Progenitor cell of endocrine pancreas (in vitro differentiated cells): ENCODE measurements around the gene DOK5. TPM values are rescaled to one million over a fixed set of nuclear protein-coding genes. Genes with fewer than 3 reads are reported as not detected.
A peak's percentile ranks its signal among the peaks of the same experiment; 100 is the strongest.

ENCODE experiments used
- DNase-seq: peaks from one replicate; pipeline ENCODE4 v3.0.0; 2021; ENCODE audit warnings: low spot score; ENCODE audit not compliant: unreplicated experiment
- H3K27ac Mint-ChIP-seq: 2 replicates; pipeline ENCODE4 v1.8.0; 2021; ENCODE audit warnings: mild to moderate bottlenecking, moderate library complexity, mixed read lengths
- H3K27me3 Mint-ChIP-seq: 2 replicates; pipeline ENCODE4 v1.8.0; 2021; ENCODE audit warnings: mixed read lengths
- H3K36me3 Mint-ChIP-seq: 2 replicates; pipeline ENCODE4 v1.8.0; 2022; ENCODE audit warnings: mixed read lengths; ENCODE audit not compliant: insufficient read depth
- H3K4me1 Mint-ChIP-seq: 2 replicates; pipeline ENCODE4 v1.8.0; 2021; ENCODE audit warnings: low read depth, mixed read lengths
- H3K4me3 Mint-ChIP-seq: 2 replicates; pipeline ENCODE4 v1.8.0; 2021; ENCODE audit warnings: low read depth, mild to moderate bottlenecking, moderate library complexity, mixed read lengths
- H3K9me3 Mint-ChIP-seq: 2 replicates; pipeline ENCODE4 v1.8.0; 2021; ENCODE audit warnings: low read depth, mixed read lengths
- total RNA-seq: library from RNA; stranded (reverse); gene quantifications from 2 replicates; pipeline ENCODE4 v1.2.1, GENCODE V29; 2021
- TF ChIP-seq, protein P1 (sequence below): fragments of 200-600 bp; sonication (generic); IDR thresholded peaks from one replicate; pipeline ENCODE4 v1.5.0; 2021; ENCODE audit warnings: antibody characterized with exemption, mild to moderate bottlenecking; ENCODE audit not compliant: unreplicated experiment

The DOK5 gene
- total RNA-seq, 1 donor from 2014 or later, result 0.24 TPM

GRCh38 chr20:54619181-54619580, 143.8 kb downstream of the DOK5 start:
- Mint-ChIP-seq H3K27me3 (no peaks in the 10 kb centered on the region), H3K9me3 (no peaks in the 10 kb centered on the region), H3K4me3 (no peak overlapping the region), H3K36me3 (no peaks in the 10 kb centered on the region), H3K27ac (peak overlapping the region; percentile 73), H3K4me1 (peaks cover 11% of the 10 kb centered on the region)
- TF ChIP-seq, protein P1, sequence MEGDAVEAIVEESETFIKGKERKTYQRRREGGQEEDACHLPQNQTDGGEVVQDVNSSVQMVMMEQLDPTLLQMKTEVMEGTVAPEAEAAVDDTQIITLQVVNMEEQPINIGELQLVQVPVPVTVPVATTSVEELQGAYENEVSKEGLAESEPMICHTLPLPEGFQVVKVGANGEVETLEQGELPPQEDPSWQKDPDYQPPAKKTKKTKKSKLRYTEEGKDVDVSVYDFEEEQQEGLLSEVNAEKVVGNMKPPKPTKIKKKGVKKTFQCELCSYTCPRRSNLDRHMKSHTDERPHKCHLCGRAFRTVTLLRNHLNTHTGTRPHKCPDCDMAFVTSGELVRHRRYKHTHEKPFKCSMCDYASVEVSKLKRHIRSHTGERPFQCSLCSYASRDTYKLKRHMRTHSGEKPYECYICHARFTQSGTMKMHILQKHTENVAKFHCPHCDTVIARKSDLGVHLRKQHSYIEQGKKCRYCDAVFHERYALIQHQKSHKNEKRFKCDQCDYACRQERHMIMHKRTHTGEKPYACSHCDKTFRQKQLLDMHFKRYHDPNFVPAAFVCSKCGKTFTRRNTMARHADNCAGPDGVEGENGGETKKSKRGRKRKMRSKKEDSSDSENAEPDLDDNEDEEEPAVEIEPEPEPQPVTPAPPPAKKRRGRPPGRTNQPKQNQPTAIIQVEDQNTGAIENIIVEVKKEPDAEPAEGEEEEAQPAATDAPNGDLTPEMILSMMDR, result no peak
- DNase-seq, result no peak

GRCh38 chr20:54619682-54620081, 144.3 kb downstream of the DOK5 start:
- H3K27me3 Mint-ChIP-seq, result no peaks in the 10 kb centered on the region
- no peaks in the 10 kb centered on the region for H3K36me3 Mint-ChIP-seq
- H3K4me1 Mint-ChIP-seq, result peaks cover 14% of the 10 kb centered on the region
- H3K4me3 Mint-ChIP-seq, result no peak overlapping the region
- no peak for DNase-seq
- TF ChIP-seq, protein P1, result no peak
- peak overlapping the region; percentile 56 for H3K27ac Mint-ChIP-seq
- H3K9me3 Mint-ChIP-seq, result no peaks in the 10 kb centered on the region

GRCh38 chr20:54620611-54621010, 145.2 kb downstream of the DOK5 start:
- Mint-ChIP-seq H3K4me3 (no peak overlapping the region), H3K27ac (no peak overlapping the region), H3K36me3 (no peaks in the 10 kb centered on the region), H3K9me3 (no peaks in the 10 kb centered on the region), H3K27me3 (no peaks in the 10 kb centered on the region), H3K4me1 (peaks cover 17% of the 10 kb centered on the region)
- DNase-seq, result no peak
- TF ChIP-seq, protein P1, result no peak

- peaks cover 17% of the 10 kb centered on the region for H3K4me1 Mint-ChIP-seq
- H3K27me3 Mint-ChIP-seq, result no peaks in the 10 kb centered on the region
- no peak overlapping the region for H3K4me3 Mint-ChIP-seq
- no peaks in the 10 kb centered on the region for H3K9me3 Mint-ChIP-seq
- no peak for DNase-seq
- no peak overlapping the region for H3K27ac Mint-ChIP-seq
- no peaks in the 10 kb centered on the region for H3K36me3 Mint-ChIP-seq
- TF ChIP-seq, protein P1, result no peak
These were observed 147.2 kb downstream of the DOK5 start for GRCh38 chr20:54622333-54623295.

GRCh38 chr20:54623991-54624569, 148.7 kb downstream of the DOK5 start:
- peaks cover 15% of the 10 kb centered on the region for H3K4me1 Mint-ChIP-seq
- H3K27ac Mint-ChIP-seq, result peak overlapping the region; percentile 62
- no peaks in the 10 kb centered on the region for H3K27me3 Mint-ChIP-seq
- H3K36me3 Mint-ChIP-seq, result no peaks in the 10 kb centered on the region
- no peak for DNase-seq
- H3K9me3 Mint-ChIP-seq, result no peaks in the 10 kb centered on the region
- H3K4me3 Mint-ChIP-seq, result no peak overlapping the region
- TF ChIP-seq, protein P1, result no peak
